Measurements from ENCODE around the gene SPOCK1. TPM values are rescaled to one million over a fixed set of nuclear protein-coding genes. Genes with fewer than 3 reads are reported as not detected.

SPOCK1 gene
- total RNA-seq, 1 experiment from 2014 or later = 23.9 TPM

DNA sequence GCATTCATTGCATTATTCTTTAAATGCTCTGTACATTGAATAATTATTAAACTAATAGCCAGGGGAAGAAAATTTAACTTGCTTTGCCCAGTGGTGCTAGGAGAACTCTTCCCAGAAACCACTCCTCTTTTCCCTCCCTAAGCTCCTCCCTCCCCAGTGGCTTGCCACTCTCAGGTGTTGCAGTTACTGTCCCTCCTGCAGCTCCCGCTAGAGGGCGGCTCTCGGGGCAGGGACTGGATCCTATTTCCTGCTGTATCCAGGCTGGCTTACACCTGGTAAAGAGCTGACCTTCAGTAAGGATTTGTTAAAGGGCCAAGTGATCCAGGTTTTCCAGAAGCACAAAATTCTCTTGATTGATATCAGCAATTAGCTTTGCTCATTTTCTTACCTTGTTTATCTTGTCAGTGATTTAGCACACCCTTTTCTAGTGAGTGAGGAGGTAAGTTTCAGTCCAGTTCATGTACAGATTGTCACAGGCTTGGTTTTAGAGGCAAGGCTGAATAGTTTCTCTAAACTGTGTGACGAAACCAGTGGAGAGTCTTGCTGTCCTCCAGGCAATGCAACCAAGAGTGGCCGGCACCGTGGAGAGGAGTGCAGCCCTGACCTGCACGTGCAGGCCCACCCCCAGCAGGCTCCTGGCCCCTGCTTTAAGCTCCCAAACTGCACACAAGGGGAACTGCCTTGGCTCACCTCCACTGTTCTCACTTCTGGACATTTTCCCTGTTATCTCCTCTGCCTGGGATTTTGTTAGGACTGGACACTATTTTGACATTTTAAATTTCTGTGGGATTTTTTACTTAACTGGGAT lies 423.8 kb downstream of the SPOCK1 start:
- intact Hi-C loops (cut with micrococcal nuclease; ENCODE audit: unreplicated experiment) = loop anchor here (1.0 kb wide), 2 partner anchors 235 to 424 kb away; partner anchors contain the start of gene SPOCK1
- Histone ChIP-seq H2AFZ (no peak overlapping the region), H3K4me1 (replicated peaks; ENCODE audit: insufficient read depth) (peaks cover 44% of the 10 kb centered on the region), H3K27ac (no peak overlapping the region), H3K79me2 (ENCODE audit: low read depth) (no peaks in the 10 kb centered on the region), H3K36me3 (ENCODE audit: low read depth) (no peaks in the 10 kb centered on the region), H3K4me2 (no peak overlapping the region), H4K20me1 (ENCODE audit: insufficient read depth) (no peaks in the 10 kb centered on the region), H3K9me3 (ENCODE audit: insufficient read depth, low read depth) (no peaks in the 10 kb centered on the region), H3F3A (ENCODE audit: insufficient read depth, low read depth) (peaks cover 17% of the 10 kb centered on the region), H3K9me2 (ENCODE audit: insufficient read depth) (no peaks in the 10 kb centered on the region), H3K4me3 (no peak overlapping the region), H3K27me3 (ENCODE audit: insufficient read depth, low read depth) (no peaks in the 10 kb centered on the region)
- DNase-seq = peak; percentile 72 to 84
- no TSS peak for BruUV-seq (replicated peaks)
- TF ChIP-seq EZH2 (IDR thresholded peaks at IDR 0.05; ENCODE audit: low read depth) = no peak
- TF ChIP-seq, protein P1, sequence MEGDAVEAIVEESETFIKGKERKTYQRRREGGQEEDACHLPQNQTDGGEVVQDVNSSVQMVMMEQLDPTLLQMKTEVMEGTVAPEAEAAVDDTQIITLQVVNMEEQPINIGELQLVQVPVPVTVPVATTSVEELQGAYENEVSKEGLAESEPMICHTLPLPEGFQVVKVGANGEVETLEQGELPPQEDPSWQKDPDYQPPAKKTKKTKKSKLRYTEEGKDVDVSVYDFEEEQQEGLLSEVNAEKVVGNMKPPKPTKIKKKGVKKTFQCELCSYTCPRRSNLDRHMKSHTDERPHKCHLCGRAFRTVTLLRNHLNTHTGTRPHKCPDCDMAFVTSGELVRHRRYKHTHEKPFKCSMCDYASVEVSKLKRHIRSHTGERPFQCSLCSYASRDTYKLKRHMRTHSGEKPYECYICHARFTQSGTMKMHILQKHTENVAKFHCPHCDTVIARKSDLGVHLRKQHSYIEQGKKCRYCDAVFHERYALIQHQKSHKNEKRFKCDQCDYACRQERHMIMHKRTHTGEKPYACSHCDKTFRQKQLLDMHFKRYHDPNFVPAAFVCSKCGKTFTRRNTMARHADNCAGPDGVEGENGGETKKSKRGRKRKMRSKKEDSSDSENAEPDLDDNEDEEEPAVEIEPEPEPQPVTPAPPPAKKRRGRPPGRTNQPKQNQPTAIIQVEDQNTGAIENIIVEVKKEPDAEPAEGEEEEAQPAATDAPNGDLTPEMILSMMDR (conservative IDR thresholded peaks at IDR 0.05) = peak; percentile 85
- ChIA-PET CTCF (interaction anchor here (0.7 to 1.7 kb wide), 3 partner anchors 11 to 245 kb away, joined by 4 to 17 read pairs (median 11); no protein-coding TSS in a partner anchor), POLR2A (ENCODE audit: unreplicated experiment) (no interaction called here)

DNA sequence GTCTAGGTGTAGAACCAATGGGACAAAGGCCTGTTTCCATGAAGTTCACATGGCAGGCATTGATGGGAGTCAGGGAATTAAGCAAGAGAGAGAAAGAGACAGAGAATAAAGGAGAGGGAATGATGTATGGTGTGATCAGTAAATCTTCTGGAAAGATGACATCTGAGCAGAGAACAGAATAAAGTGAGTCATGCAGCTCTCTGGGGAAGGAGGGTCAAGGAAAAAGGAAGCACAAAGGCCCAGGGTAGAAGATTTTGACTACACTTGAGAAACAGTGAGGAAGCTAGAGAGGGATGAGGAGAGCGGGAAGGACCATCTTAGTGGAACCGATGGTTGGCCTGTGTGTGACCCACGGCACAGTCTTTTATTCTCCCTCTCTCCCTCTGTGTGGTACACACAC lies 425.9 kb downstream of the SPOCK1 start:
- CTCF ChIA-PET = no interaction called here
- no peaks in the 10 kb centered on the region for H3K79me2 ChIP-seq (ENCODE audit: low read depth)
- no peaks in the 10 kb centered on the region for H3K27me3 ChIP-seq (ENCODE audit: insufficient read depth, low read depth)
- DNase-seq = no peak
- no peaks in the 10 kb centered on the region for H3K36me3 ChIP-seq (ENCODE audit: low read depth)
- no peak overlapping the region for H2AFZ ChIP-seq
- no peaks in the 10 kb centered on the region for H3K9me3 ChIP-seq (ENCODE audit: insufficient read depth, low read depth)
- no TSS peak for BruUV-seq (replicated peaks)
- H3F3A ChIP-seq (ENCODE audit: insufficient read depth, low read depth) = peaks cover 10% of the 10 kb centered on the region
- intact Hi-C loops (cut with micrococcal nuclease; ENCODE audit: unreplicated experiment) = no loop called here
- no peak overlapping the region for H3K4me3 ChIP-seq
- TF ChIP-seq, protein P1 (conservative IDR thresholded peaks at IDR 0.05) = no peak
- no peak for TF ChIP-seq EZH2 (IDR thresholded peaks at IDR 0.05; ENCODE audit: low read depth)
- no peak overlapping the region for H3K4me2 ChIP-seq
- no peaks in the 10 kb centered on the region for H3K9me2 ChIP-seq (ENCODE audit: insufficient read depth)
- H3K27ac ChIP-seq = no peak overlapping the region
- POLR2A ChIA-PET (ENCODE audit: unreplicated experiment) = no interaction called here
- H4K20me1 ChIP-seq (ENCODE audit: insufficient read depth) = no peaks in the 10 kb centered on the region
- peaks cover 34% of the 10 kb centered on the region for H3K4me1 ChIP-seq (replicated peaks; ENCODE audit: insufficient read depth)

DNA sequence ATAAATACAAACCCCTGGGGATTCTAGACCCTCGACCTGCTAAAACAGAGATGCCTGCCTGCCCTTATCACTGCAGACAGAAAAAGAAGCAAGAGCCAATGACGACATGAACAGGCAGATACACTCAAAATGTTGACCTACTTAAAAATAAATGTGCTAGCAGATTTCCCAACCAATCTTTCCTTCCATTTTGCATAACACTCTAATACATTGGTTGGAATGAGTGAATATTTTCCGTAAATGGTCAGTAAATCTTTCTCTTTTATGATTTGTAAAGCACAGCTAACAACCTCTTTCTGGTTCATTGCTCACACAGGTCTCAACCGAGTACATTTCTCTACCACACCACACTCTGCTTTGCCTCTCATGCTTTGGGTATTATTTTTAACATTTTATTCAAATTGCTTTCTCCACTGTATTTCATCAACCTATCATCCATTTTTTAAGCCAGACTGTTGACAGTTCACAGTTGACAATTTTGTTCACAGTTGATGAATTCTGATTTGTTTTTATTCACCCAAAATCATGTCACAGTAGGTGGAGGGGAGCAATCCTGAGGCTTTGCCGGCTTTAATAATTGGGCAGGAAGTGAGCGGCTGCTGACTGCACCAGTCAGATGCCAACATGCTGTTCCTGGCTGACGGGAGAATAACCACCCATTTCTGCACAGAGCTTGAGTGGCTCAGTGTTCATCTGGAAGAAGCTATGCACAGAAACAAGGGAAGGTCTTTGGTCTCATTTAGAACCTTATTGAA lies 426.6 kb downstream of the SPOCK1 start:
- no peaks in the 10 kb centered on the region for H4K20me1 ChIP-seq (ENCODE audit: insufficient read depth)
- H3K27ac ChIP-seq = no peak overlapping the region
- CTCF ChIA-PET = no interaction called here
- no peak overlapping the region for H3K4me3 ChIP-seq
- H3K79me2 ChIP-seq (ENCODE audit: low read depth) = no peaks in the 10 kb centered on the region
- no peaks in the 10 kb centered on the region for H3K9me3 ChIP-seq (ENCODE audit: insufficient read depth, low read depth)
- DNase-seq = no peak
- H3K4me2 ChIP-seq = no peak overlapping the region
- no TSS peak for BruUV-seq (replicated peaks)
- H3F3A ChIP-seq (ENCODE audit: insufficient read depth, low read depth) = peaks cover 3% of the 10 kb centered on the region
- POLR2A ChIA-PET (ENCODE audit: unreplicated experiment) = no interaction called here
- no peaks in the 10 kb centered on the region for H3K27me3 ChIP-seq (ENCODE audit: insufficient read depth, low read depth)
- intact Hi-C loops (cut with micrococcal nuclease; ENCODE audit: unreplicated experiment) = no loop called here
- H2AFZ ChIP-seq = no peak overlapping the region
- H3K4me1 ChIP-seq (replicated peaks; ENCODE audit: insufficient read depth) = peaks cover 27% of the 10 kb centered on the region
- no peaks in the 10 kb centered on the region for H3K9me2 ChIP-seq (ENCODE audit: insufficient read depth)
- TF ChIP-seq EZH2 (IDR thresholded peaks at IDR 0.05; ENCODE audit: low read depth) = no peak
- TF ChIP-seq, protein P1 (conservative IDR thresholded peaks at IDR 0.05) = no peak
- no peaks in the 10 kb centered on the region for H3K36me3 ChIP-seq (ENCODE audit: low read depth)

Data from PC-9 (cell line).